GM18511 (cell line): Measurements from ENCODE around the gene TMEM61.
"Not testable (repeated sequence)": the region's sequence is repeated elsewhere in the genome, so short reads cannot be mapped to it uniquely, and the experiment has no call there.

ENCODE experiments used
- ATAC-seq: cut with Tn5 transposase; IDR thresholded peaks from one replicate; pipeline ENCODE4 v1.9.1; 2021; ENCODE audit warnings: mild to moderate bottlenecking, moderate library complexity; ENCODE audit not compliant: unreplicated experiment

TMEM61 gene

GRCh38 chr1:55000110-55001085 is 20.0 kb downstream of the TMEM61 start:
- ATAC-seq: no peak

GRCh38 chr1:55001311-55001710 is 20.9 kb downstream of the TMEM61 start:
- no peak for ATAC-seq

GRCh38 chr1:55002686-55003085 is 22.3 kb downstream of the TMEM61 start:
- ATAC-seq: no peak

GRCh38 chr1:55005351-55006140 is 25.1 kb downstream of the TMEM61 start:
- no peak for ATAC-seq

- no peak for ATAC-seq
These were observed 26.5 kb downstream of the TMEM61 start for GRCh38 chr1:55006931-55007330.

- ATAC-seq: no peak
These were observed 27.2 kb downstream of the TMEM61 start for GRCh38 chr1:55007625-55008024.

GRCh38 chr1:55010194-55010886 is 29.9 kb downstream of the TMEM61 start:
- ATAC-seq: no peak

- ATAC-seq: no peak
These were observed 30.4 kb downstream of the TMEM61 start for GRCh38 chr1:55010887-55011217.

- no peak for ATAC-seq
These were observed 32.2 kb downstream of the TMEM61 start for GRCh38 chr1:55012661-55013060.

- no peak for ATAC-seq
These were observed 34.7 kb downstream of the TMEM61 start for GRCh38 chr1:55015123-55015522.

GRCh38 chr1:55015731-55016620 is 35.5 kb downstream of the TMEM61 start:
- ATAC-seq: no peak

GRCh38 chr1:55018395-55018794 is 38.0 kb downstream of the TMEM61 start:
- no peak for ATAC-seq

- ATAC-seq: no peak
These were observed 41.6 kb downstream of the TMEM61 start for GRCh38 chr1:55021942-55022546.

- ATAC-seq: not testable (repeated sequence)
These were observed 43.7 kb downstream of the TMEM61 start for GRCh38 chr1:55024163-55024562.

GRCh38 chr1:55026682-55027081 is 46.3 kb downstream of the TMEM61 start:
- ATAC-seq: not testable (repeated sequence)

GRCh38 chr1:55031098-55031497 is 50.7 kb downstream of the TMEM61 start:
- ATAC-seq: not testable (repeated sequence)

- no peak for ATAC-seq
These were observed 52.8 kb downstream of the TMEM61 start for GRCh38 chr1:55033265-55033614.

GRCh38 chr1:55034476-55035133 is 54.2 kb downstream of the TMEM61 start:
- ATAC-seq: no peak

- no peak for ATAC-seq
These were observed 55.5 kb downstream of the TMEM61 start for GRCh38 chr1:55035904-55036303.
